Activated naive CD4-positive, alpha-beta T cell treated with anti-CD3 and anti-CD28 coated beads, Interleukin-2, amount 50 U/mL, for 16 hours (primary cell): ENCODE results near the gene ISY1.
A peak's percentile ranks its signal among the peaks of the same experiment; 100 is the strongest.
"Not testable (repeated sequence)": the region's sequence is repeated elsewhere in the genome, so short reads cannot be mapped to it uniquely, and the experiment has no call there.

Source experiments
- DNase-seq: peaks from one replicate; pipeline ENCODE4 v3.0.0-alpha.2; 2020

The ISY1 gene

GRCh38 chr3:129119365-129120100 is 41.3 kb downstream of the ISY1 start:
- no peak for DNase-seq

- peak; percentile 46 for DNase-seq
These were observed 42.1 kb downstream of the ISY1 start for GRCh38 chr3:129118745-129119144.

GRCh38 chr3:129117134-129117533 is 43.7 kb downstream of the ISY1 start:
- DNase-seq: no peak

- DNase-seq: no peak
These were observed 44.3 kb downstream of the ISY1 start for GRCh38 chr3:129116482-129116946.

- DNase-seq: no peak
These were observed 46.4 kb downstream of the ISY1 start for GRCh38 chr3:129114455-129114854.

GRCh38 chr3:129112308-129113052 is 48.4 kb downstream of the ISY1 start:
- peak; percentile 57 for DNase-seq

GRCh38 chr3:129111076-129111780 is 49.6 kb downstream of the ISY1 start:
- not testable (repeated sequence) for DNase-seq

- DNase-seq: no peak
These were observed 53.1 kb downstream of the ISY1 start for GRCh38 chr3:129107793-129108192.

GRCh38 chr3:129106866-129107565 is 53.8 kb downstream of the ISY1 start:
- no peak for DNase-seq

- DNase-seq: no peak
These were observed 54.5 kb downstream of the ISY1 start for GRCh38 chr3:129106320-129106719.

- no peak for DNase-seq
These were observed 55.0 kb downstream of the ISY1 start for GRCh38 chr3:129105862-129106261.

GRCh38 chr3:129104498-129105079 is 56.3 kb downstream of the ISY1 start:
- DNase-seq: no peak

- no peak for DNase-seq
These were observed 56.8 kb downstream of the ISY1 start for GRCh38 chr3:129104051-129104450.

GRCh38 chr3:129103296-129103695 is 57.6 kb downstream of the ISY1 start:
- no peak for DNase-seq

GRCh38 chr3:129101370-129102138 is 59.3 kb downstream of the ISY1 start:
- no peak for DNase-seq

- DNase-seq: no peak
These were observed 60.6 kb downstream of the ISY1 start for GRCh38 chr3:129100274-129100673.

GRCh38 chr3:129095285-129095684 is 65.6 kb downstream of the ISY1 start:
- DNase-seq: no peak

- DNase-seq: not testable (repeated sequence)
These were observed 72.6 kb downstream of the ISY1 start for GRCh38 chr3:129088312-129088711.

GRCh38 chr3:129087904-129088303 is 73.0 kb downstream of the ISY1 start:
- DNase-seq: not testable (repeated sequence)

- no peak for DNase-seq
These were observed 73.6 kb downstream of the ISY1 start for GRCh38 chr3:129087138-129087702.

- no peak for DNase-seq
These were observed 75.0 kb downstream of the ISY1 start for GRCh38 chr3:129085818-129086217.
